Measurements from ENCODE around the gene FAM76A.
A peak's percentile ranks its signal among the peaks of the same experiment; 100 is the strongest.
"Not testable (repeated sequence)": the region's sequence is repeated elsewhere in the genome, so short reads cannot be mapped to it uniquely, and the experiment has no call there.

Gene FAM76A

GRCh38 chr1:27725374-27726172 lies at the start of gene FAM76A:
Gene FAM76A (plus strand): TSS chr1:27725961. CDS start chr1:27726081, 120 bp downstream.
- DNase-seq (ENCODE audit: low read depth, low spot score), result peak; percentile 94

- no peak for DNase-seq (ENCODE audit: low read depth, low spot score)
Measured at GRCh38 chr1:27676410-27676809, 49.4 kb upstream of the FAM76A start.

DNA sequence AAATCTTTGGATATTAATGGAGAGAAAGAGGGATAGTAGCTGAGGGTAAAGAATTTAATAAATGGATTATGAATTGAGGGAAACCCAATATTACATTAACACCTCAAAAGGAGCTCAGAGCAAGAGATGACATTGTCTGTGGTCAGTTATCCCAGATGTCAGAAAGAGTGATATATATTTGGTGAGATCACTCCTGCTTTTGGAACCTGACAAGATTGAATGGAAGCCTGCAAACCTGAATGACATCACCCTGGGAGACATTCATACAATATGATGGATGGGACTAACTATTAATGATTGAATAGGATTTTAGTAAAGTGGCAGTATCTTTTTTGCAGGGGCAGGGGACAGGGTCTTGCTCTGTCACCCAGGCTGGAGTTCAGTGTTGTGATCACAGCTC lies 47.0 kb upstream of the FAM76A start:
- DNase-seq (ENCODE audit: low read depth, low spot score), result no peak

DNA sequence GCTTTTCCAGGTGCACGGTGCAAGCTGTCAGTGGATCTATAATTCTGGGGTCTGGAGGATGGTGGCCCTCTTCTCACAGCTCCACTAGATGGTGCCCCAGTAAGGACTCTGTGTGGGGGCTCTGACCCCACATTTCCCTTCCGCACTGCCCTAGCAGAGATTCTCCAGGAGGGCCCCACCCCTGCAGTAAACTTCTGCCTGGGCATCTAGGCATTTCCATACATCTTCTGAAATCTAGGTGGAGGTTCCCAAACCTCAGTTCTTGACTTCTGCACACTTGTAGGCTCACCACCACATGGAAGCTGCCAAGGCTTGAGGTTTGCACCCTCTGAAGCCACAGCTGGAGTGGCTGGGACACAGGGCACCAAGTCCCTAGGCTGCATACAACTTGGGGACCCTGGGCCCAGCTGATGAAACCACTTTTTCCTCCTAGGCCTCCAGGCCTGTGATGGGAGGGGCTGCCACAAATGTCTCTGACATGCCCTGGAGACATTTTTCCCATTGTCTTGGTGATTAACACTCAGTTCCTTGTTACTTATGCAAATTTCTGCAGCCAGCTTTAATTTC lies 45.5 kb upstream of the FAM76A start:
- DNase-seq (ENCODE audit: low read depth, low spot score), result not testable (repeated sequence)

- not testable (repeated sequence) for DNase-seq (ENCODE audit: low read depth, low spot score)
Measured at GRCh38 chr1:27681580-27681979, 44.2 kb upstream of the FAM76A start.

DNA sequence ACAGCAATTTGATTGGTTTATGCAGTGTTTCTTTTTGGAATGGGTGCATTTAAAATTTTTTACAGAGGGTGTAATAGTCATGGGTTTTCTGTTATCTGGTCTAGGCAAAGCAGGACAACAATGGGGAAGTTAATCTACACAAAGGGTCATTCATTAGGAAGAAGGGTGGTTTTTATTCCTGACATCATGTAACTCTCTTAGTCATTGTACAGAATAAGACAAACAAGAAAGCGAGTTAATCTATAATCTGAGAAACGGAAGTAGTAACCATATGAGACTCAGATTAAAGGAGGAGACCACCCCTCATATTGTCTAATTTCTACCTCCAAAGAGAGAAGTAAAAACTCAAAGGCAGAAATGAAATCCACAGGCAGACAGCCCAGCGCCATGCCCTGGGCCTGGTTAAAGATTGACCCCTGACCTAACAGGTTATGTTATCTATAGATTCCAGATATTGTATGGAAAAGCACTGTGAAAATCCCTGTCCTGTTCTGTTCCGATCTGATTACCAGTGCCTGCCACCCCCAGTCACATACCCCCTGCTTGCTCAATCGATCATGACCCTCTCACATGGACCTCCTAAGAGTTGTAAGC lies 43.3 kb upstream of the FAM76A start:
- DNase-seq (ENCODE audit: low read depth, low spot score), result no peak

GRCh38 chr1:27684176-27684575 lies 41.6 kb upstream of the FAM76A start:
- no peak for DNase-seq (ENCODE audit: low read depth, low spot score)

GRCh38 chr1:27686223-27686990 lies 39.4 kb upstream of the FAM76A start:
- no peak for DNase-seq (ENCODE audit: low read depth, low spot score)

GRCh38 chr1:27687906-27688305 lies 37.9 kb upstream of the FAM76A start:
- no peak for DNase-seq (ENCODE audit: low read depth, low spot score)

DNA sequence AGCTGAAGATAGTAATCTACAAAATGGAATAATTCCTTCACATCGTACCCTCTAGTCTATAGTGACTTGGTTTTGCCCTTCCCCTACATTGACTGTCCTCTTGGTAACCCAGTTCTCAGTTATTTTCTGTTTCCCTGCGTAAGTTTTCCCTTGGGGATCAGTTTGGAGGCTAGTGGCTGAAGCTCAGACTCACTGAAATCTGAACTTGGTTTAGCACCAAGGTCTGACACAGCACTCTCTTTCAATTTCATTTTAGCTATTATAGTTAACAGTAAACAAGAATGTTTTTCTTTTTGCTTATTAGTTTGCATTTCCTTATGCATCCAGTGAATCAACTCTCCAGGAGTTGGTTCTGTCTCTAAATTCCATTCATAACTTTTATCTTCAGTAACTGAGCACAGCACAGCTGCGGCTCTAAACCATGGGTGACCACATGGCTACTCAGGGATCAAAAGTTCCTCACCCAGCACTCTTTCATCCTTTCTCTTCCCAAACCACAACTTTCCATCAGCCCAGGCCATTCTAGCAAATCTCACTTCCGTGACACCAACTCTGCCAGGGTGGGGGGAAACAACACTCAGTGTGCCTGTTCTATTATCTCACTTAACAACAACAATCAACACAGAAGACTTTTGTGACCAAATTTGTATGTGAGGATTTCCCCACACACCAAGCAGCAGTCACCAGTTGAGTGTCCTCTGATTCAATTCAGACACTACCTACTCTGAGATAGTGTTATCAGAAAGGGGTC lies 36.2 kb upstream of the FAM76A start:
- no peak for DNase-seq (ENCODE audit: low read depth, low spot score)

DNA sequence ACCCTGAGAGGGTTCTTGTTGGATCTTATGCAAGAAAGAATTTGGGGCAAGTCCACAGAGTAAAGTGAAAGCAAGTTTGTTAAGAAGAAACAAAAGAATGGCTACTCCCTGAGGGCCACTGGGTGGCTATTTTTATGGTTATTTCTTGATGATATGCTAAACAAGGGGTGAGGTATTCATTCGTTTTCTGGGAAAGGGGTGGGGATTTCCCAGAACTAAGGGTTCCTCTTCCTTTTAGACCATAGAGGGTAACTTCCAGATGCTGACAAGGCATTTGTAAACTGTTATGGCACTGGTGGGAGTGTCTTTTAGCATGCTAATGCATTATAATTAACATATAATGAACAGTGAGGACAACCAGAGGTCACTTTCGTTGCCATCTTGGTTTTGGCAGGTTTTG lies 35.6 kb upstream of the FAM76A start:
- DNase-seq (ENCODE audit: low read depth, low spot score), result no peak

GRCh38 chr1:27696835-27697234 lies 28.9 kb upstream of the FAM76A start:
- DNase-seq (ENCODE audit: low read depth, low spot score), result not testable (repeated sequence)

GRCh38 chr1:27704958-27705357 lies 20.8 kb upstream of the FAM76A start:
- no peak for DNase-seq (ENCODE audit: low read depth, low spot score)

GRCh38 chr1:27705545-27705944 lies 20.2 kb upstream of the FAM76A start:
- no peak for DNase-seq (ENCODE audit: low read depth, low spot score)

DNA sequence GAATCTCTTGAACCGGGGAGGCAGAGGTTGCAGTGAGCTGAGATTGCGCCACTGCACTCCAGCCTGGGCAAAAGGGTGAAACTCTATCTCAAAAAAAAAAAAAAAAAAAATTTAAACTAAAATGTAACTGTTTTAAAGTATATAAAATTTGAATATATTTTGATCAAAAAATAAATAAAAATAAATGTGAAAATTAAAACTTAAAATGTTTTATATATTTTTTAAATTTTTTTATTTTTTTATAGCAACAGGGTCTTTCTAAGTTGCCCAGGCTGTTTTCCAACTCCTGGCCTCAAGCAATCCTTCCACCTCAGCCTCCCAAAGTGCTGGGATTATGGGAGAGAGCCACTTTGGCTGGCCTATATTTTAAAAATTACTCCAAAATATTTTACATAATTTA lies 15.2 kb upstream of the FAM76A start:
- no peak for DNase-seq (ENCODE audit: low read depth, low spot score)

- no peak for DNase-seq (ENCODE audit: low read depth, low spot score)
Measured at GRCh38 chr1:27713139-27713725, 12.5 kb upstream of the FAM76A start.

DNA sequence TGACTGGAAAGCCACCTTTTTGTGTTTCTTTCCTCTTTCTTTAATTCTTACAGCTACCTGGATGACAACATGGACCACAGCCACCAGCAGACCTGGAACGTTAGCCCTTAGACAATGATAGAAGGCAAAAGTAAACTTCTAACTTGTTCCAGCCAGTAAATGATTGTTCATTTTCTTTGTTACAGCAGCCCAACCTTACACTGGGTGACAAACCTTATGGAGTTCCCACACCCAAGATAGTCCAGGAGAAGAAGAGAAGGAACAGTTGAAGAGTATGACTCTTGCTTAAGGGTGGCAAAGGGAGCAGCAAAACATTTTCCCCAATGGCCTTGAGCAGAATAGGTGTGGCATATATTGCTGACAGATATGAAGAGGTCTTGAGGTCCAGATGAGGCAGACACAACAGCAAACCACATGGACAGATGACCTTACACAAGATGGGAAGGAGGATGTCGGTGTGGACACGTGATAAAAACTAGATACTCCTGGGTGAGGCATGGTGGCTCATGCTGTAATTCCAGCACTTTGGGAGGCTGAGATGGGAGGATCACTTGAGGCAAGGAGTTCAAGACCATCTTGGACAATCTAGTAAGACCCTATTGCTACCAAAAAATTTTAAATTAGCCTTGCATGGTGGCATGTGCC lies 11.8 kb upstream of the FAM76A start:
- no peak for DNase-seq (ENCODE audit: low read depth, low spot score)

GRCh38 chr1:27716262-27716895 lies 9.4 kb upstream of the FAM76A start:
- DNase-seq (ENCODE audit: low read depth, low spot score), result no peak

- DNase-seq (ENCODE audit: low read depth, low spot score), result no peak
Measured at GRCh38 chr1:27719286-27720251, 6.2 kb upstream of the FAM76A start.
